Esophagus muscularis mucosa (tissue), 4 donors: ENCODE results near the gene MAN2C1. TPM values are rescaled to one million over a fixed set of nuclear protein-coding genes. Genes with fewer than 3 reads are reported as not detected.

Experiments
- DNase-seq: peaks from one replicate; pipeline ENCODE4 v3.0.0-alpha.2; 2017; ENCODE audit errors: extremely low spot score
- H3K27ac ChIP-seq, 4 donors: fragments of 200-600 bp; sonication (generic); replicated peaks in 1 of 4; 1 replicate in 3 of 4; 2 replicates in 1 of 4; pipeline ENCODE4 v1.5.1; 2016 to 2019; ENCODE audit warnings: mild to moderate bottlenecking in 1 of 4
- H3K27me3 ChIP-seq, 4 donors: fragments of 200-600 bp; sonication (generic); one replicate each; pipeline versions ENCODE4 v1.5.1 to v1.6.0; 2016 to 2019
- H3K36me3 ChIP-seq, 4 donors: fragments of 200-600 bp; sonication (generic); one replicate each; pipeline ENCODE4 v1.5.1; 2016 to 2019
- H3K4me1 ChIP-seq, 4 donors: fragments of 200-600 bp; sonication (generic); one replicate each; pipeline ENCODE4 v1.5.1; 2016 to 2019
- H3K4me3 ChIP-seq, 4 donors: fragments of 200-600 bp; sonication (generic); 1 replicate in 2 of 4; 2 replicates in 2 of 4; pipeline ENCODE4 v1.5.1; 2016 to 2019; ENCODE audit warnings: mild to moderate bottlenecking in 4 of 4, moderate library complexity in 1 of 4
- H3K9me3 ChIP-seq, 4 donors: fragments of 200-600 bp; sonication (generic); 1 replicate in 3 of 4; 2 replicates in 1 of 4; pipeline ENCODE4 v1.5.1; 2016 to 2019
- CTCF ChIP-seq, 3 experiments: fragments of 200-600 bp in 2 of 3; fragments of 450-650 bp in 1 of 3; sonication (generic) in 2 of 3; IDR thresholded peaks; one replicate each; pipeline ENCODE4 v1.5.1; 2017 to 2019; ENCODE audit warnings: antibody characterized with exemption in 3 of 3, mild to moderate bottlenecking in 2 of 3, moderate library complexity in 1 of 3
- EP300 ChIP-seq: sonication (generic); formaldehyde crosslinking; IDR thresholded peaks from one replicate; pipeline ENCODE4 v1.6.1; 2017; ENCODE audit warnings: antibody characterized with exemption
- POLR2A ChIP-seq: fragments of 450-650 bp; IDR thresholded peaks from one replicate; pipeline ENCODE4 v1.6.1; 2017; ENCODE audit warnings: antibody characterized with exemption, moderate library complexity, mild to moderate bottlenecking, low read depth
- POLR2AphosphoS5 ChIP-seq, 2 donors: sonication (generic); formaldehyde crosslinking; IDR thresholded peaks; one replicate each; pipeline ENCODE4 v1.6.1; 2017; ENCODE audit warnings: antibody characterized with exemption in 2 of 2
- WGBS: methylation state at CpG from one replicate; pipeline ENCODE4 v1.1.5; 2018; 5-methylcytosine and 5-hydroxymethylcytosine counted together
- intact Hi-C: fragments of 100-400 bp; cut with DNase I; formaldehyde crosslinking; loops from one replicate; pipeline ENCODE4 v1.15.1; 2023
- total RNA-seq, 4 donors: library from RNA; depleted of rRNA; stranded (reverse); fragments of >200 nt; gene quantifications; one replicate each; pipeline versions ENCODE4 v1.1.0 to v1.2.1, GENCODE V29; 2016

MAN2C1 gene
- total RNA-seq, 4 donors from 2014 or later, result 67.4 to 163 (median 125) TPM

GRCh38 chr15:75356517-75356916 is 11.9 kb downstream of the MAN2C1 start:
- WGBS, result 96% methylated on average over 20 of the region's 20 CpGs
- H3K9me3 ChIP-seq, result no peaks in the 10 kb centered on the region
- no peaks in the 10 kb centered on the region for H3K4me1 ChIP-seq
- H3K27me3 ChIP-seq, result no peaks in the 10 kb centered on the region
- no peak overlapping the region for H3K27ac ChIP-seq
- intact Hi-C loops, result no loop called here
- no peak for DNase-seq
- H3K4me3 ChIP-seq, result no peak overlapping the region
- H3K36me3 ChIP-seq, result peaks cover 34 to 78% (median 74%) of the 10 kb centered on the region in 4 donors
- no peak for TF ChIP-seq EP300
- no peak for TF ChIP-seq POLR2AphosphoS5 (IDR thresholded peaks at IDR 0.05)
- no peak for TF ChIP-seq POLR2A
- TF ChIP-seq CTCF (IDR thresholded peaks at IDR 0.05), result no peak

DNA sequence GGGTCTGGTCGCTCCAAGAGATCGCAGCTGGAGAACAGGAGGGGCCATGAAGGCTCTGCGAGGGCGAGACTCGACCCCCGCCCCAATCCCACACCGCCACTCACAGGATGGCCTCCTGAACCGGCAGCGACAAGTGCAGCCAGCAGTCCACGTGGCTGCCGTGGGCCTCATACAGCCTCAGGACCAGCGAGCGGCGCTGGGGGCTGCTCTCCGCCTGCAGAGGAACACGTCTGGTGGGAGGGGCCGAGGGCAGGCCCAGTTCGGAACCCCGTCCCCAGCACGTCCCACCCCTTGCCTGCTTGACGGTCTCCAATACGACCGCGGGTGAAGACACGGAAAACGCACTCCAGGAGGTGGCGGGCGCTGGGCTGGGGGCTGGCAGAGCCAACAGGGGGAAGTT is 12.4 kb downstream of the MAN2C1 start:
- no peak overlapping the region for H3K27ac ChIP-seq
- intact Hi-C loops, result no loop called here
- TF ChIP-seq EP300, result no peak
- TF ChIP-seq CTCF (IDR thresholded peaks at IDR 0.05), result no peak
- TF ChIP-seq POLR2AphosphoS5 (IDR thresholded peaks at IDR 0.05), result no peak
- TF ChIP-seq POLR2A, result no peak
- H3K27me3 ChIP-seq, result no peaks in the 10 kb centered on the region
- no peaks in the 10 kb centered on the region for H3K9me3 ChIP-seq
- H3K4me1 ChIP-seq, result no peaks in the 10 kb centered on the region
- H3K36me3 ChIP-seq, result peaks cover 34 to 73% (median 69%) of the 10 kb centered on the region in 4 donors
- H3K4me3 ChIP-seq, result no peak overlapping the region
- no peak for DNase-seq
- WGBS, result 93% methylated on average over 10 of the region's 28 CpGs

- intact Hi-C loops, result no loop called here
- Histone ChIP-seq H3K9me3 (no peaks in the 10 kb centered on the region), H3K27ac (no peak overlapping the region), H3K27me3 (no peaks in the 10 kb centered on the region), H3K36me3 (peaks cover 34 to 66% (median 63%) of the 10 kb centered on the region in 4 donors), H3K4me1 (peaks cover 0 to under 1% (median 0%) of the 10 kb centered on the region in 4 donors), H3K4me3 (no peak overlapping the region)
- TF ChIP-seq EP300 (no peak), POLR2A (no peak), POLR2AphosphoS5 (IDR thresholded peaks at IDR 0.05) (no peak), CTCF (IDR thresholded peaks at IDR 0.05) (no peak)
- no peak for DNase-seq
- WGBS, result 100% methylated on average over 3 of the region's 4 CpGs
Measured at GRCh38 chr15:75355369-75355768, 13.0 kb downstream of the MAN2C1 start.

DNA sequence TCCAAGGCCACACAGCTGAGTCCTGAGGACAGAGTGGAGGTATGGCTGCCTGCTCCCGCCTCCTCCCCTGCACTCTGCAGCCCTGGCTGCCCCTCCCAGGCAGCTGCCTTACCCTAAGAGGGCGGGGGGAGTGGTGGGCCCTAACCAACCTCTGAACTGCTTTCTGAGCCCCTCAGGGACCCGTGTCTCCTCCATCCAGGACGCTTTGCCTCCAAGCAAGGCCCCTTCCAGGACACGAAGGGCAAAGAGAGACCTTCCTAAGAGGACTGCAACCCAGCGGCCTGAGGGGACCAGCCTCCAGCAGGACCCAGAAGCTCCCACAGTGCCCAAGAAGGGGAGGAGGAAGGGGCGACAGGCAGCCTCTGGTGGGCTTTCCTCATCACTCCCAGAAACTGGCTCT is 14.0 kb downstream of the MAN2C1 start:
- H3K36me3 ChIP-seq, result peaks cover 27 to 57% (median 53%) of the 10 kb centered on the region in 4 donors

More for the DNA sequence above, 14.0 kb downstream of the MAN2C1 start:
- intact Hi-C loops, result no loop called here
- no peak for DNase-seq
- Histone ChIP-seq H3K27me3 (no peaks in the 10 kb centered on the region), H3K4me3 (no peak overlapping the region), H3K4me1 (peaks cover 0 to 8% (median 4%) of the 10 kb centered on the region in 4 donors), H3K9me3 (no peaks in the 10 kb centered on the region), H3K27ac (no peak overlapping the region)
- TF ChIP-seq CTCF (IDR thresholded peaks at IDR 0.05), result no peak
- WGBS, result 89% methylated on average over 5 of the region's 7 CpGs
